Endothelial cell (in vitro differentiated cells): Measurements from ENCODE around the gene ZSWIM6. TPM values are rescaled to one million over a fixed set of nuclear protein-coding genes. Genes with fewer than 3 reads are reported as not detected.
A peak's percentile ranks its signal among the peaks of the same experiment; 100 is the strongest.

Source experiments
- DNase-seq: peaks from one replicate; pipeline ENCODE4 v3.0.0; 2021; ENCODE audit warnings: low spot score
- H3K27ac Mint-ChIP-seq: one replicate; pipeline ENCODE4 v1.8.0; 2021; ENCODE audit warnings: mixed read lengths, inconsistent platforms; ENCODE audit not compliant: unreplicated experiment
- H3K27me3 Mint-ChIP-seq: one replicate; pipeline ENCODE4 v1.8.0; 2021; ENCODE audit warnings: mild to moderate bottlenecking, moderate library complexity, mixed read lengths, inconsistent platforms; ENCODE audit not compliant: unreplicated experiment
- H3K36me3 Mint-ChIP-seq: one replicate; pipeline ENCODE4 v1.8.0; 2021; ENCODE audit warnings: mild to moderate bottlenecking, low read depth, mixed read lengths, inconsistent platforms; ENCODE audit not compliant: unreplicated experiment
- H3K4me1 Mint-ChIP-seq: one replicate; pipeline ENCODE4 v1.8.0; 2021; ENCODE audit warnings: mild to moderate bottlenecking, mixed read lengths, inconsistent platforms; ENCODE audit not compliant: unreplicated experiment
- H3K4me3 Mint-ChIP-seq: one replicate; pipeline ENCODE4 v1.8.0; 2021; ENCODE audit warnings: mild to moderate bottlenecking, mixed read lengths, inconsistent platforms; ENCODE audit not compliant: unreplicated experiment
- H3K9me3 Mint-ChIP-seq: one replicate; pipeline ENCODE4 v1.8.0; 2021; ENCODE audit warnings: mixed read lengths, inconsistent platforms; ENCODE audit not compliant: unreplicated experiment
- CTCF ChIP-seq: fragments of 200-600 bp; sonication (generic); IDR thresholded peaks from one replicate; pipeline ENCODE4 v1.5.0; 2021; ENCODE audit warnings: antibody characterized with exemption; ENCODE audit not compliant: unreplicated experiment
- total RNA-seq: library from RNA; stranded (reverse); fragmentation: NEBNext Ultra II Directional; extraction: Animal tissue kit (Norgen Biotek cat#: 25700); gene quantifications from one replicate; pipeline ENCODE4 v1.2.1, GENCODE V29; 2021; ENCODE audit not compliant: unreplicated experiment

The ZSWIM6 gene
- total RNA-seq, 1 donor from 2014 or later = 77.0 TPM

- peak overlapping the region; percentile 59 for H3K27ac Mint-ChIP-seq
- DNase-seq = no peak
- no peak for TF ChIP-seq CTCF
- peaks cover 3% of the 10 kb centered on the region for H3K36me3 Mint-ChIP-seq
- no peaks in the 10 kb centered on the region for H3K9me3 Mint-ChIP-seq
- H3K27me3 Mint-ChIP-seq = no peaks in the 10 kb centered on the region
- H3K4me1 Mint-ChIP-seq = peaks cover 41% of the 10 kb centered on the region
- H3K4me3 Mint-ChIP-seq = no peak overlapping the region
These were observed 12.5 kb upstream of the ZSWIM6 start for GRCh38 chr5:61319388-61320146.

- peaks cover 3% of the 10 kb centered on the region for H3K36me3 Mint-ChIP-seq
These were observed 11.2 kb upstream of the ZSWIM6 start for GRCh38 chr5:61320860-61321259.

GRCh38 chr5:61321669-61322068 is 10.4 kb upstream of the ZSWIM6 start:
- H3K27ac Mint-ChIP-seq = no peak overlapping the region
- no peaks in the 10 kb centered on the region for H3K9me3 Mint-ChIP-seq
- H3K4me1 Mint-ChIP-seq = peaks cover 43% of the 10 kb centered on the region
- H3K4me3 Mint-ChIP-seq = no peak overlapping the region
- TF ChIP-seq CTCF = no peak
- no peaks in the 10 kb centered on the region for H3K27me3 Mint-ChIP-seq
- H3K36me3 Mint-ChIP-seq = peaks cover 3% of the 10 kb centered on the region
- DNase-seq = no peak

More at GRCh38 chr5:61320860-61321259, 11.2 kb upstream of the ZSWIM6 start:
- TF ChIP-seq CTCF = no peak
- no peak for DNase-seq
- H3K9me3 Mint-ChIP-seq = no peaks in the 10 kb centered on the region
- H3K27ac Mint-ChIP-seq = no peak overlapping the region
- H3K27me3 Mint-ChIP-seq = no peaks in the 10 kb centered on the region
- no peak overlapping the region for H3K4me3 Mint-ChIP-seq
- peaks cover 43% of the 10 kb centered on the region for H3K4me1 Mint-ChIP-seq

- Mint-ChIP-seq H3K27me3 (peaks cover 2% of the 10 kb centered on the region), H3K36me3 (peaks cover 6% of the 10 kb centered on the region), H3K4me1 (peaks cover 52% of the 10 kb centered on the region), H3K4me3 (peak overlapping the region; percentile 63), H3K9me3 (no peaks in the 10 kb centered on the region), H3K27ac (peak overlapping the region; percentile 61)
- TF ChIP-seq CTCF = no peak
- DNase-seq = peak; percentile 19
These were observed 9.0 kb upstream of the ZSWIM6 start for GRCh38 chr5:61322738-61323725.
